GM21619 (cell line): ENCODE results near the gene DPPA4.
"Not testable (repeated sequence)": the region's sequence is repeated elsewhere in the genome, so short reads cannot be mapped to it uniquely, and the experiment has no call there.

Experiments
- ATAC-seq: cut with Tn5 transposase; IDR thresholded peaks from one replicate; pipeline ENCODE4 v1.9.1; 2021; ENCODE audit not compliant: unreplicated experiment

Gene DPPA4, protein sequence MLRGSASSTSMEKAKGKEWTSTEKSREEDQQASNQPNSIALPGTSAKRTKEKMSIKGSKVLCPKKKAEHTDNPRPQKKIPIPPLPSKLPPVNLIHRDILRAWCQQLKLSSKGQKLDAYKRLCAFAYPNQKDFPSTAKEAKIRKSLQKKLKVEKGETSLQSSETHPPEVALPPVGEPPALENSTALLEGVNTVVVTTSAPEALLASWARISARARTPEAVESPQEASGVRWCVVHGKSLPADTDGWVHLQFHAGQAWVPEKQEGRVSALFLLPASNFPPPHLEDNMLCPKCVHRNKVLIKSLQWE

GRCh38 chr3:109337393-109337792, at the start of gene DPPA4:
TSS of gene DPPA4 (minus strand) at chr3:109337546. CDS start at chr3:109337517, 29 bp downstream.
- ATAC-seq: no peak

- no peak for ATAC-seq
Measured at GRCh38 chr3:109385442-109386318, 48.3 kb upstream of the DPPA4 start.

GRCh38 chr3:109384164-109384563, 46.8 kb upstream of the DPPA4 start:
- no peak for ATAC-seq

DNA sequence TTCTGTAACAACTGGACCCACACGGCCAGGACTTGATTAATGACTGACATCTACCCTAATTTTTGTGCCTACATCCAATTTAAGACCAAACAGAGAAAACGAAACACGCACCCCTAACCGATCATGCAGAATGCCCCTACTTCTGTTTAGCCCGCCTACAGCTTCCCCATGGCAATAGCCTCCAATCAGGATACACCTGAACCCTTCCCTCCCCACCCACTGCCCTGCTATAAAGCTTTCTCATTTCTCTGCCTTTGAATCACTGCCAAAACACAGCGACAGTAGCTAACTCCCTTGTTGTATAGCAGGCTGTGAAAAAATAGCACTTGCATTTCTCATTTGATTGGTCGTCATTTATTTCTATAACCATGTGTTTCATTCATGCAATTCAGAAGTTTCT, 45.2 kb upstream of the DPPA4 start:
- no peak for ATAC-seq

DNA sequence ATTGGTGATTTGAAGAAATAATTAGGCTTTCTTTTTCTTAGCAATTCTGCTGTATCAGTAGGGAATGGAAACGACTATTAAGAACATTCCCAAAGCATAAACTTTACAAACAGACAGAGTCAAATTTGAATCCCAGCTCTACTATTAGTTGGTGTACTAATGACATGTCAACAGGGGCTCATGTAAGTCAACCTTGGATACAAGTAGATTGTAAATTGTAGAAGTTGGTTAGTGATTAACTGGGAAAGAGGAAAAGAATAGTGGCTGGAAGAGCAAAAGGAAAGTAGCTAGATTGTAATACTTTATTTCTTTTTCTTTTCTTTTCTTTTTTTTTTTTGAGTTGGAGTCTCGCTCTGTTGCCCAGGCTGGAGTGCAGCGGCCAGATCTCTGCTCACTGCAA, 38.6 kb upstream of the DPPA4 start:
- no peak for ATAC-seq

GRCh38 chr3:109374434-109374833, 37.1 kb upstream of the DPPA4 start:
- not testable (repeated sequence) for ATAC-seq

- no peak for ATAC-seq
Measured at GRCh38 chr3:109373933-109374332, 36.6 kb upstream of the DPPA4 start.

- no peak for ATAC-seq
Measured at GRCh38 chr3:109372639-109373038, 35.3 kb upstream of the DPPA4 start.

- ATAC-seq: no peak
Measured at GRCh38 chr3:109369510-109369909, 32.2 kb upstream of the DPPA4 start.

DNA sequence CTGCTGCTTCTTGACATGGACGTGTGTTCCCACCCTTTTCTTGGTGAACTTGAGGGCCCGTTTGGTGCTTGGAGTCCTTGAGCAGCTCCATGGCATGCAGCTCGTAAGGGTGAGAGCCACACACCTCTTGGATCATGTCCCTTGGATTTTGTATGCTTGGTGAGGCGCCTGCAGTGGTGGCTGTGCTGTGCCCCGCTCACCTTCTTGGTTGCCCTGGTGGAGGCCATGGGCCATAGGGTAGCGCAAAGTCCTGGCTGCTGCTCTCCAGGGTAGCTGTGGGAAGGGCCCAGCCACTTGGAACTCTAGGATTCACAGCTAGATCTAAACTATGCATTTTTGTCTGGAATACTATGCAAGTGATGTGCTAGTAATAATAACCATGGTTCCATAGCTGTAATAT, 26.7 kb upstream of the DPPA4 start:
- no peak for ATAC-seq

DNA sequence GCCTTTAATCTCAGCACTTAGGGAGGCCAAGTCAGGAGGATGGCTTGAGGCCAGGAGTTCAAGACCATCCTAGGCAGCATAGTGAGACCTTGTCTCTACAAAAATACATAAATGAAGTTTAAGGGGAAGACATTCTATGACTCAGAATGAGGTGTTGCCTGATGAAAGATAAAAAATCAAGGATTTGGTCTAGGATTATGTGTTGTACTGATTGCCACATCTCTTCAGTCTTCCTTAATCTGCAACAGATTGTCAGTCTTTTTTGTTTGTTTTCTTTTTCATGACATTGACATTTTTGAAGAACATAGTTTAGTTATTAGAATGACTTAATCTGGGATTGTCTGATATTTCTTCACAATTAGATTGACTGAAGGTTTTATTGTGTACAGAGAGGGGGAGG, 26.3 kb upstream of the DPPA4 start:
- ATAC-seq: no peak

GRCh38 chr3:109362823-109363222, 25.5 kb upstream of the DPPA4 start:
- no peak for ATAC-seq

- not testable (repeated sequence) for ATAC-seq
Measured at GRCh38 chr3:109358809-109359208, 21.5 kb upstream of the DPPA4 start.

DNA sequence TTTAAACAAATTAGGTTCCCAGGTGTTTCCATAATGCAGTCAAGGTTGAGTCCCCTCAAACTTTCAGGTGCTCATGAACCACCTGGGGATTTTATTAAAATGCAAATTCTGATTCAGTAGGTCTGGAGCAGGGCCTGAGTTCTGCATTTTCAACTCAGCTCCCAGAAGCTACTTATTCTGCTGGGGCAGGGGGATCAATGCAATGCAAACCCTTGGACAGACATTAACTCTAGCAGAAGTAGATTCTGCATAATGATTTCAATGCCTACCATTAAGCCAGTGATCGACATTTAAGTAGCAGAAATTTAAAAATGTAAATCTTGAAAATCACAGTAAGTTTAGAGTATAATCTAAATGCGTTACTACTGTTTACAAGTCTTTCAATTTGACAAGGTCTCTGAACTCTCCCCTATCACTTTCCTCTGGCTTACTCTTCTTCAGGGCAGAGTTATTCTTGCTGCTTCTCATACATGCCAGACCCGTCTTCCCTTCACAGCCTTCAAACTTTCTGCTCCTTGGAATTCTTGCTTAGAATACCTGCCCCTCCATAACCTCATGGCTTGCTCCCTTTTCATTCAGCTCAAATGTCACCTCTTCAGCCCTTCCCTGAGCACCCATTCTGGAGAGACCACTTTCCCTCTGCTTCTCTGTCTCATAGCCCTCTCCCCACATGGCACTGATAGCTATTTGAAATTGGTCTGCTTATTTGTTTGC, 19.3 kb upstream of the DPPA4 start:
- no peak for ATAC-seq

GRCh38 chr3:109355625-109356441, 18.5 kb upstream of the DPPA4 start:
- no peak for ATAC-seq

- no peak for ATAC-seq
Measured at GRCh38 chr3:109353057-109353456, 15.7 kb upstream of the DPPA4 start.

DNA sequence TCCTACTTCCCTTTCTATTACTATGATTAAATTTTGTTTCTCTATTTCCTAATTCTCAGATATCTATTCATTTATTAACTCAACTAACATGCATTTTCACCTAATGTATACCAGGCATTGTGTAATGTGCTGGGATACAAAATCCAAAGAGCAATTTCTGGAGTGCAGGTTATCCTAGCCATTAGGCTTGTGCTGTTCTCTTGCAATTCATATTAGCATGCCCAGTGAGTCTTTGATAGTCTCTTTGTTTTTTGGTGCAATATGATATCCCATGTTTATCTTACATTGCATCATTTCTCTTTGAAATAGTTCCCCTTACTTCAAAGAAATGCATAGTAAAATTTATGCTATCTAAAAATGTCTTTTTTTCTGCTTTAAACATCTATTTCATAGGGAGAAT, 13.9 kb upstream of the DPPA4 start:
- ATAC-seq: no peak

DNA sequence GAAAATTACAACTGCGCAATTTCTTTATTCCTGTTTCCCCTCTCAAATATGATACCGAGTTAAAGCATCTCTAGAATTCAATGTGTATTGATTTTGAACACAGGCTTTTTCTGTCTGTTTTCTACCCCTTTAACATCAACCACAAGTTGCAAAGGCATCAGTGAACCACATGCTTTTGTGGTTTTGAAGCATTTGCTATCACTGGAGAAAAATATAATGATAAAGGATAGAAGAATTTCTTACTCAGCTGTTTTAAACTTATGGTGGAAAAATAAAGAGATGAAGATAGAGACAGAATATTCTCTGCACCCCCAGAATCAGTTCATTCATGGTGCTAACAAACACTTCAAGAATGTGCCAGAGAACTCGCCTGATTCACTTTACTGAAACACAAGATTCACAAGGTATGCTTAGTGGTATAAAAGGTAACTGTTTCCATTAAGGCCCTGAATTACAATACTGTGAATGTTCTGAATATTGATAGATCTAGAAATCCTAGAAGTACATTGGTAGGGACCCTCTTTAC, 9.5 kb upstream of the DPPA4 start:
- no peak for ATAC-seq

- ATAC-seq: no peak
Measured at GRCh38 chr3:109346099-109346498, 8.8 kb upstream of the DPPA4 start.
